ENCODE measurements around the gene SPINK2.

- TF ChIP-seq POLR2AphosphoS5 (IDR thresholded peaks at IDR 0.05; ENCODE audit: low read depth, low read length) (no peak), CTCF (IDR thresholded peaks at IDR 0.05) (no peak), REST (IDR thresholded peaks at IDR 0.05; ENCODE audit: insufficient read depth in 1 of 2, low read depth in 2 of 2, low read length in 1 of 2) (no peak), SIN3A (IDR thresholded peaks at IDR 0.05; ENCODE audit: borderline replicate concordance, insufficient read depth, low read depth, low read length) (no peak)
Measured at GRCh38 chr4:56863441-56864139, 42.1 kb upstream of the SPINK2 start.
